GM10266 (cell line): ENCODE results near the gene AMACR.

Experiments
- DNase-seq: peaks from one replicate; pipeline ENCODE4 v3.0.0; 2012; ENCODE audit errors: extremely low spot score
- CTCF ChIP-seq: IDR thresholded peaks from 2 replicates; pipeline ENCODE4 v1.5.1; 2012; ENCODE audit warnings: mild to moderate bottlenecking, low read depth; ENCODE audit not compliant: control insufficient read depth, insufficient read depth; ENCODE audit errors: missing control alignments

The AMACR gene

GRCh38 chr5:33944543-33945132, 63.2 kb downstream of the AMACR start:
- TF ChIP-seq CTCF = no peak
- no peak for DNase-seq

- TF ChIP-seq CTCF = no peak
- DNase-seq = no peak
These were observed 66.8 kb downstream of the AMACR start for GRCh38 chr5:33941090-33941489.

DNA sequence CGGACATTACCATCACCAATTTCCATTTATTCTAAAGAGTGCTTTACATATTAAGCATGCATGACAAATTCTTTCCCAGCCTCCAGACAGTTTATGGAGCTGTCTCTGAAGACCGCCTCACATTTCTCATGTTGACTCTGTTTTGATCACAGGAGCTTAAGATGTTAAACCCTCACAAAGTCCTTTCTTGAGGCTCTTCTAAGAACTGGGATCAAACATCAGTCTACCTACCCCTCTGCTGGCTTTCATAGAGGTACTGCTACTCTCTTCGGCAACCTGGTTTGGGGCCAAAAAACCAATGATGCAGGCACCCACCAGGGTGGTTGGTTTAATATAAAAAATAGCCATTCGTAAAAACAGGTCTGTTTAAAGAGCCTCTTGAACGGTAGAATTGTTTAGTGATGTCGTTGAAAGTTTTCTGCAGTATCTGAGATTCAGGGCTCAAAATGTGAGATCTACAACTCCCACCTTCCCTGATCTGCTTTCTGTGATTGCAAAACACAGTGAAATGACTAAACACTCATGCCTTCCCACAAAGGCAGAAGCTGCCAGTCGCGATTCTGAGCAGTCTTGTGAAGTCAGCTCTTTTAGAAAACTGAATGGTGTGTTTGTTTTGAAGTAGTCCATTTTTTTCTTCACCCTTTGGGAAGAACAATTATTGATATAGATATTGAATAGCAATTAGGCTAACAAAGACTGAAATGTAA, 68.1 kb downstream of the AMACR start:
- no peak for DNase-seq

GRCh38 chr5:33938881-33939280, 69.0 kb downstream of the AMACR start:
- no peak for TF ChIP-seq CTCF
- no peak for DNase-seq

More for the DNA sequence above, 68.1 kb downstream of the AMACR start:
- no peak for TF ChIP-seq CTCF

GRCh38 chr5:33938507-33938796, 69.4 kb downstream of the AMACR start:
- no peak for DNase-seq
- TF ChIP-seq CTCF = no peak

- no peak for DNase-seq
- no peak for TF ChIP-seq CTCF
These were observed 69.9 kb downstream of the AMACR start for GRCh38 chr5:33937707-33938506.
